SK-N-MC (cell line): ENCODE results near the gene PLCXD1.

Experiments used
- DNase-seq: peaks from one replicate; pipeline ENCODE4 v3.0.0-alpha.2; 2011; ENCODE audit warnings: low read depth, low spot score
- H3K27ac ChIP-seq: fragments of 200-600 bp; sonication (generic); 2 replicates; pipeline ENCODE4 v1.5.1; 2016; ENCODE audit warnings: mixed run types
- H3K36me3 ChIP-seq: fragments of 200-600 bp; sonication (generic); 2 replicates; pipeline ENCODE4 v1.6.1; 2017; ENCODE audit warnings: antibody characterized with exemption, low read length, mixed read lengths; ENCODE audit not compliant: insufficient read depth
- H3K4me3 ChIP-seq: fragments of 200-600 bp; sonication (generic); 2 replicates; pipeline ENCODE4 v1.5.1; 2016
- H3K9ac ChIP-seq: fragments of 200-600 bp; sonication (generic); 2 replicates; pipeline ENCODE4 v1.8.0; 2017; ENCODE audit warnings: mixed run types, mixed read lengths; ENCODE audit not compliant: insufficient read length
- H3K9me3 ChIP-seq: fragments of 200-600 bp; sonication (generic); 2 replicates; pipeline ENCODE4 v1.6.1; 2017; ENCODE audit warnings: low read depth, mild to moderate bottlenecking, antibody characterized with exemption, low read length, moderate library complexity, mixed read lengths
- EZH2 ChIP-seq: fragments of 200-600 bp; sonication (generic); IDR thresholded peaks from one replicate; pipeline ENCODE4 v1.6.1; 2017; ENCODE audit warnings: antibody characterized with exemption
- FOXP2 ChIP-seq: optimal IDR thresholded peaks from 2 replicates; pipeline ENCODE3; 2011; ENCODE audit warnings: mild to moderate bottlenecking, moderate library complexity; ENCODE audit not compliant: insufficient read depth; ENCODE audit errors: extremely low read length, control extremely low read depth
- POLR2AphosphoS5 ChIP-seq: IDR thresholded peaks from 2 replicates; pipeline ENCODE4 v1.6.1; 2012; ENCODE audit warnings: mild to moderate bottlenecking, low read depth, low read length, borderline replicate concordance

The PLCXD1 gene

DNA sequence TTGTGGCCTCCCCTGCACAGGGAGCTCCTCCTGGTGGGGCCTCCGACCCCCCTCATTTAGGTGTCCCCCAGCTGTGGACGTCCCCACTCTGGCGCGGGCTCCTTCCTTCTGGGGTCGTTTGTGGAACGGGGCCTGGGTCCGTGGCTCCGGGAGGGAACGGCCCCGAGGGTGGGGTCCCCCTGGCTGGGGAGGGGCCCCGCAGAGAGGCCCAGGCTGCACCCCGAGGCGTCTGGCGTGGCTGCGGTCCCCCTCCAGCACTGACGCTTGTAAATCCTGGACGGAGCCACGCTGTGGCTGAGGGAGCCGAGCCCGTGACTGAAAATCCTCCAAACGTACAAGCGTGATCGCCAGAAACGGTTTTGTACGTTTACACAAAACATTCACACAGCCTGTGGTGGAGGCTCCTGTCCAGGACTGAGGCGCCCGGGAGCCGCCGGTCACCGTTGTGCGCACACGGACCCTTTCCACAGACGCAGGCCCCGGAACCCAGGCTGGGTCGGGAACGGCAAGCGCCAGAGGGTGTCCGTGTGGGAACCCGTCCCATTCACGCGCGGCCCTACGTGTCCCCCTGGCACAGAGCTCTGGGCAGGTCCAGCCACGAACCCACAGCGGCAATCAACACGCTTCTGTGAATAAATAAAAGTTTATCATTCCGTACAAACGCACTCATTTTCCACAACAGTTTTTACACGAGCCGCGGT is 52.6 kb downstream of the PLCXD1 start:
- Histone ChIP-seq H3K27ac (no peak overlapping the region), H3K4me3 (no peak overlapping the region), H3K9ac (no peak overlapping the region), H3K9me3 (no peaks in the 10 kb centered on the region), H3K36me3 (no peaks in the 10 kb centered on the region; the same call in 1 of the 2 replicates)
- TF ChIP-seq POLR2AphosphoS5: no peak
- no peak for TF ChIP-seq FOXP2
- no peak for TF ChIP-seq EZH2
- no peak for DNase-seq

DNA sequence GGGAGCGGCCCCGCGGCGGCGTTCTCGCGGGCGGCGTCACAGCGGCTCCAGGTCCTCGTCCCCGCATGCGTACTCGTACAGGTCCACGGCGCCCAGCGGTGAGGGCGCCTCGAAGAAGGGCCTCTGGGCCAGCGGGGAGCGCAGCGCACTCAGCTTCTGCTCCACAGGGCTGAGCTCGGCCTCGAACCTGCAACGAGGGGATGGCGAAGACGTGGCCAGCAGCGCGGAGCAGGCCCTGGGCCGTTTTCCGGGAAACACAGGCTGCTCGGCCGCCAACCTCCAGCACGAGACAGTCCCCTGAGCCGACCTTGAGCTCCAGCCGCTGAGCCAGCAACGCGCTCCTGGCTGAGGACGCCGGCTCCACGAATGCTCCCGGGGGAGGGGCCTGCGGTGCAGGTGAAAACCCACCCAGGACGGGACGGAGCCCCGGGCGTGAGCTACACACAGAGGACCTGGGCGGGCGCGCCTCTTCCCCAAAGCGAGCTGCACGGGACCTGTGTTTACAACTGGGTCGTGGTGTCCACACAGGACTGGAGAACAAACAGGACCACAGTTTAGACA is 53.2 kb downstream of the PLCXD1 start:
- H3K4me3 ChIP-seq: no peak overlapping the region
- DNase-seq: no peak
- no peaks in the 10 kb centered on the region for H3K9me3 ChIP-seq
- H3K9ac ChIP-seq: no peak overlapping the region
- no peak overlapping the region for H3K27ac ChIP-seq
- TF ChIP-seq FOXP2 (no peak), POLR2AphosphoS5 (no peak), EZH2 (no peak)
- no peaks in the 10 kb centered on the region; the same call in 1 of the 2 replicates for H3K36me3 ChIP-seq

DNA sequence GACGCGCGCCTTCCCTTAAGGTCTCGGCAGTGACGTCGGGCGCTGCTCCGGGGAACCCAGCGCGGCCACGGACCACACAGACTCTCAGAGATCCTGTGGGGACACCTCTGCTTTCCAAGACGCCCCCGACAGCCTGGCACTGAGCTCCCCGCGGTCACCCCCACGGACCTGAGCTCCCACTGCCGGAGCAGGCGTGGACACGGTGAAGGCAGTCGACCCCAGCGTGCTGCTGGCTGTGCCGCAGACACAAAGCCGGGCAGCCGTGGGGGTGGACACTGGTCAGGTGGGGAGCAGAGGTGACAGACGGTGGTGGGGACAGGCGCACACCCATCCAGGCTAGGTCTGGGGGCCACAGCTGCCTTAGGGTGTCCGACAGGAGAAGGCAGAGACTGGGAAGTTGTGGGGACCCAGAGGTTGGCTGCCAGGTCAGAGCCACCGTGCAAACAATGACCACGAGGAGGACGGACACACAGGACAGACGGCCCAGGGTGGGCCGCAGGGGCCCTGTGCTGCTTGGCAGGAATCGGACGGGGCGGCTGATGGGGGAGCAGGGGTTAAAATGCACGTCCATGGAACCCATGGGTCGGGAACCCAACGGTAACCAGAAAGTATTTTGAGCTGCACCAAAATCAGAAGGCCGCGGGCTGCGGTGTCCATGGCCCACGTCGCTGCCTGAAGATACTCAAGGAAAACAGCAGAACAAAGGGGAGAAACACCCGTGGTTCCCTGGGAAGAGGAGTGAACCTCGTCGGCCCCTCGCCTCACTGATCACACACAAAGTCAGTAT is 54.0 kb downstream of the PLCXD1 start:
- no peaks in the 10 kb centered on the region; the same call in 1 of the 2 replicates for H3K36me3 ChIP-seq
- H3K9ac ChIP-seq: no peak overlapping the region
- no peak for DNase-seq
- no peak for TF ChIP-seq EZH2
- no peak for TF ChIP-seq POLR2AphosphoS5
- no peak for TF ChIP-seq FOXP2
- no peak overlapping the region for H3K27ac ChIP-seq
- H3K4me3 ChIP-seq: no peak overlapping the region
- H3K9me3 ChIP-seq: no peaks in the 10 kb centered on the region

DNA sequence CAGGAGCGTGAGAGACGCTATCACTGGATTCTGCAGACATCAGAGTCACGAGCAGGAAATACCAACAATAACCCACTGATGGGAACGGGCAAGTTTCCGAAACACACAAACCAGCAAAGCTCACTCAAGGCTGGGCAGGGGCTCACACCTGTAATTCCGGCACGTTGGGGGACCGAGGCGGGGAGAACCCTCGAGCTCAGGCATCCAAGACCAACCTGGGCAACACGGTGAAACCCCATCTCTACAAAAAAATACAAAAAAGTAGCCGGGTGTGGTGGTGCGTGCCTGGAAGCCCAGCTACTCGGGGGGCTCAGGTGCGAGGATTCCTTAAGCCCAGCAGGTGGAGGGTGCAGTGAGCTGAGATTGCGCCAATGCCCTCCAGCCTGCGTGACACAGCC is 54.6 kb downstream of the PLCXD1 start:
- no peaks in the 10 kb centered on the region for H3K9me3 ChIP-seq
- H3K4me3 ChIP-seq: no peak overlapping the region
- H3K27ac ChIP-seq: no peak overlapping the region
- no peak overlapping the region for H3K9ac ChIP-seq
- H3K36me3 ChIP-seq: no peaks in the 10 kb centered on the region; the same call in 1 of the 2 replicates
- TF ChIP-seq POLR2AphosphoS5: no peak
- no peak for TF ChIP-seq EZH2
- no peak for DNase-seq

DNA sequence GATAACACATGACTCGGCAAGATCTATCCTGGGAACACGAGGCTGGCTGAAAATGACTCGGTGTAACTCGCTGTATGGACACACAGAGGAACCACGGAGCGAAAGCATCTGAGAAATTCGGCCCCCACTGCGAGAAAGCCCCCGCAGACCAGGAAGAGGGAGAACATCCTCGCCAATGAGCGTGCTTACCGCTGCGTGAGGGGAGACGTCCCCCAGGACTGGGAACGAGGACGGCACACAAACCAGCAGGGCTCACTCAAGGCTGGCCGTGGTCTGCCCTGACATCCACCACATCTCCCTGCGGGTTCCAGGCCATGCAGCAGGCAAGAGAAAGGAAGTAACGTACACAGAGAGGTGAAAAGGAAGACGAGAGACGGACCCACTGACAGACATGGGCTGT is 55.0 kb downstream of the PLCXD1 start:
- Histone ChIP-seq H3K9me3 (no peaks in the 10 kb centered on the region), H3K27ac (peak overlapping the region; percentile 57), H3K4me3 (no peak overlapping the region), H3K36me3 (no peaks in the 10 kb centered on the region; the same call in 1 of the 2 replicates), H3K9ac (no peak overlapping the region)
- no peak for TF ChIP-seq EZH2
- TF ChIP-seq POLR2AphosphoS5: no peak
- TF ChIP-seq FOXP2: no peak
- DNase-seq: no peak

DNA sequence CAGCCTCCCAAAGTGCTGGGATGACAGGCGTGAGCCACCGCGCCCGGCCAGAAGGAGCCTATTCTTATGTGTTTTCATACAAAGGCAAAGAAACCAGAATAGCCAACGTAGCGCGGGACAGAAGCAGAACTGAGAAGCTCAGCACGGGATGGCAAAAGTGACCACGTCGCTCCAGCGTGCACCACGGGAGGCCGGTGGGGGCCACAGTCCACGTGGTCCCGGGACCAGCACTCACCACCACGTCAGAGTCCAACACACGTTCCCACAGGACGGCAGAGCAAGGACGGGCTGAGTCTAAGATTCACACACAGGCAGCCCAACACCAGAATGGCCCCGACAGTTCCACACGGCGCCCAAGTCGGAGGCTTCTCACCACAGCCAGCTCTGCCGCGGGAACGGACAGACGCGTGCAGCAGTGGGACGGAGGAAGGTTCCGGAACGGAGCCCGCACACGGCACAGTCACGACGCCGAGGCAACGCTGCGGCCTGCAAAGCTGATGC is 56.2 kb downstream of the PLCXD1 start:
- H3K27ac ChIP-seq: no peak overlapping the region
- no peaks in the 10 kb centered on the region; the same call in 1 of the 2 replicates for H3K36me3 ChIP-seq
- no peak overlapping the region for H3K9ac ChIP-seq
- H3K4me3 ChIP-seq: no peak overlapping the region
- TF ChIP-seq POLR2AphosphoS5 (no peak), EZH2 (no peak), FOXP2 (no peak)
- no peak for DNase-seq
- H3K9me3 ChIP-seq: no peaks in the 10 kb centered on the region

DNA sequence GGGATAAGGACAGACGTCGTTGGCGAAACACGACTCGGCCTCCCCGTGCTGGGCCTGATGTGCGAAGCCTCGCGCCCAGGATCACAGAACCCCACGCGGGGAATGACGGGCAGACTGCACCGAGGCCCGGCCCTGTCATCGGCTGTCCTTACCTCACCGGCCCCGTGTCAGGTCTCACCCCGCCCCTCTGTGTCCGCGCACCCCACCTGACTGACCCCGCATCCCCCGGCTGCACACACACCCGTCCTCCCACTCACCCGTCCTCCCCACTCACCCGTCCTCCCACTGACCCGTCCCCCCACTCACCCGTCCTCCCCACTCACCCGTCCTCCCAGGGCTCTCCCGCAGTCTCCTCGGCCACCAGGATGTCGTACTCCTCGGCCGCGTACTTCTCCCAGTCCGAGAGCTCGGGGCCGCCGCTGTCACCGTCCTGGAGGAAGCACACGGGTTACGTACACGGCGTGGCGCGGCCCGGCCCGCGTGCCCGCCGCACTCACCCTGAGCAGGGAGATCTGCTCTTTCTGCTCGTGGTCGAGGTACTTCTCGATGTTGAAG is 57.2 kb downstream of the PLCXD1 start:
- Histone ChIP-seq H3K36me3 (no peaks in the 10 kb centered on the region; the same call in 1 of the 2 replicates), H3K9ac (no peak overlapping the region), H3K4me3 (no peak overlapping the region), H3K9me3 (no peaks in the 10 kb centered on the region), H3K27ac (no peak overlapping the region)
- DNase-seq: no peak
- no peak for TF ChIP-seq POLR2AphosphoS5

DNA sequence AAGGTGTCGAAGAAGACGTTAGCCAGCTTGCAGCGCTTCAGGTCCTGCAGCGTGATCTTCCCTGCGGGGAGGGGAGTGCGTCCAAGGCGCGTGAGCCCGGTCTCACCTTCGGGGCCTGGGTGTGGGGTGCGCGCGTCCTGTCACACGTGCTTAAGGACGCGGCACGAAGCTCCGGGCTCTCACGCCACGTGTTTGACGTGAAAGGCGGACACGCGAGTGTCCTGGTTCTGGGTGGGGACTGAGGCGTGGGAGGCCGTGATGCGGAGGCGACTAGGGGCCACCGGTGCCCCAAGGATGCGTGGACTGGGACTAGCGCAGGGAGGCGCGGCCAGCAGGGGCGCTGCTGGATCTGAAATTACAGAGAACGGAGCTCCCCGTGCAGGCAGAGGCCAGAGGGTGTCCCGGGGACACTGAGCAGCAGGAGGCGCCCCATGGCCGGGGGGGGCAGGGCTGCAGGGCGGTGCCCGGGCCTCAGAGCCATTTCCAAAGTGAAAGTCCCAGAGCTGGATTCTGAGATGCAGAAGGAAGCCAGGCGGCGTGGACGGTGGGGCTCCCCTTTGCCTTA is 57.7 kb downstream of the PLCXD1 start:
- TF ChIP-seq EZH2 (no peak), POLR2AphosphoS5 (no peak), FOXP2 (no peak)
- H3K36me3 ChIP-seq: no peaks in the 10 kb centered on the region; the same call in 1 of the 2 replicates
- H3K4me3 ChIP-seq: no peak overlapping the region
- H3K27ac ChIP-seq: no peak overlapping the region
- DNase-seq: no peak
- H3K9me3 ChIP-seq: no peaks in the 10 kb centered on the region
- H3K9ac ChIP-seq: no peak overlapping the region
